ENCODE measurements around the gene TBXAS1.

DNA sequence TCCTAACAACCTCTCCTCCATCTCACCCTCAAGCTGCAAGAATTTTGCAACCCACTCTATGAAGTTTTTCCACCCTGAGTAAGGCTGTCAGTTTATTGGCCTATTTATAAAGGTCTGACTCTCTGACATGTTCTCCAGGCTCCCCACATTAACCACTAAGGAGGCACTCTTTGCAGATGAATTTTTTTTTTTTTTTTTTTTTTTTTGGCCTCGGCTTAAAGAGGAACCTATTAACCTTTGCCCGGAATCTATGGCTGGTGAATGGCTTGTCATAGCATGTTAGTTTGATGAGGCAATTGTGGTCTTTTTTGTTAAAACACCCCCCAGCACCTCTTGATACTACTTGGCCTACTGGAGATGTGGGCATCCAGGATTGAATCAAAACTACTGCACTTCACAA lies 57.1 kb downstream of the TBXAS1 start:
- TF ChIP-seq POLR2A (IDR thresholded peaks at IDR 0.05) (no peak), CTCF (IDR thresholded peaks at IDR 0.05) (no peak)

All from heart left ventricle (tissue), 13 donors.